OCI-LY3 (cell line): ENCODE data around the gene CHL1.

Experiments
- H2AFZ ChIP-seq: fragments of 200-600, 300-600 bp; shearing (Covaris generic); 2 replicates; pipeline ENCODE4 v1.6.0; 2014; ENCODE audit warnings: antibody characterized with exemption, low read depth, low read length
- H3K27ac ChIP-seq: fragments of 200-600, 300-600 bp; sonication (generic); 2 replicates; pipeline ENCODE4 v1.5.1; 2014; ENCODE audit warnings: mild to moderate bottlenecking, low read length, moderate library complexity, mixed read lengths
- H3K27me3 ChIP-seq: fragments of 200-600, 300-600 bp; sonication (generic); 2 replicates; pipeline ENCODE4 v1.6.1; 2014; ENCODE audit warnings: low read depth, low read length, mixed read lengths
- H3K36me3 ChIP-seq: fragments of 200-600, 300-600 bp; sonication (generic); replicated peaks from 2 replicates; pipeline ENCODE3; 2014; ENCODE audit warnings: low read depth, low read length, mixed read lengths
- H3K4me1 ChIP-seq: fragments of 300-600, 200-600 bp; sonication (generic); 2 replicates; pipeline ENCODE4 v1.6.1; 2014; ENCODE audit warnings: low read length, mixed read lengths
- H3K4me2 ChIP-seq: fragments of 200-600, 300-600 bp; sonication (generic); 2 replicates; pipeline ENCODE4 v1.6.1; 2014; ENCODE audit warnings: low read length, mixed read lengths
- H3K4me3 ChIP-seq: fragments of 300-600, 200-600 bp; sonication (generic); 2 replicates; pipeline ENCODE4 v1.5.1; 2014; ENCODE audit warnings: antibody characterized with exemption, mild to moderate bottlenecking, low read length, moderate library complexity
- H3K79me2 ChIP-seq: fragments of 300-600, 200-600 bp; shearing (Covaris generic); 2 replicates; pipeline ENCODE4 v1.6.1; 2014; ENCODE audit warnings: mild to moderate bottlenecking, low read length, mixed read lengths
- H3K9ac ChIP-seq: fragments of 300-600, 200-600 bp; shearing (Covaris generic); 2 replicates; pipeline ENCODE4 v1.6.0; 2014; ENCODE audit warnings: mild to moderate bottlenecking, low read length, moderate library complexity
- H3K9me3 ChIP-seq: fragments of 200-600, 300-600 bp; shearing (Covaris generic); 2 replicates; pipeline ENCODE4 v1.6.1; 2014; ENCODE audit warnings: low read length, mixed read lengths; ENCODE audit not compliant: insufficient read depth
- H4K20me1 ChIP-seq: fragments of 200-600, 300-600 bp; sonication (generic); 2 replicates; pipeline ENCODE4 v1.6.1; 2016; ENCODE audit warnings: low read length, mixed read lengths; ENCODE audit not compliant: insufficient read depth
- CTCF ChIP-seq: fragments of 200-600, 300-600 bp; sonication (generic); IDR thresholded peaks from 2 replicates; pipeline ENCODE4 v1.5.1; 2014; ENCODE audit warnings: antibody characterized with exemption, low read length, low read depth
- EZH2phosphoT487 ChIP-seq: fragments of 200-600 bp; shearing (Covaris generic); IDR thresholded peaks from 2 replicates; pipeline ENCODE4 v1.6.1; 2018; ENCODE audit warnings: antibody characterized with exemption, mixed run types, low read depth

CHL1 gene

GRCh38 chr3:242602-243355 lies 46.2 kb downstream of the CHL1 start:
- H3K36me3 ChIP-seq = no peaks in the 10 kb centered on the region

GRCh38 chr3:243356-243725 lies 46.8 kb downstream of the CHL1 start:
- Histone ChIP-seq H3K9me3 (no peaks in the 10 kb centered on the region), H3K4me2 (no peak overlapping the region), H4K20me1 (no peaks in the 10 kb centered on the region), H3K27me3 (no peaks in the 10 kb centered on the region), H3K4me3 (no peak overlapping the region), H2AFZ (no peak overlapping the region), H3K79me2 (no peaks in the 10 kb centered on the region), H3K36me3 (no peaks in the 10 kb centered on the region), H3K9ac (no peak overlapping the region), H3K4me1 (no peaks in the 10 kb centered on the region), H3K27ac (no peak overlapping the region)
- no peak for TF ChIP-seq CTCF
- no peak for TF ChIP-seq EZH2phosphoT487

More at GRCh38 chr3:242602-243355, 46.2 kb downstream of the CHL1 start:
- TF ChIP-seq CTCF = no peak
- no peak for TF ChIP-seq EZH2phosphoT487
- Histone ChIP-seq H3K79me2 (no peaks in the 10 kb centered on the region), H2AFZ (no peak overlapping the region), H3K9ac (no peak overlapping the region), H3K4me2 (no peak overlapping the region), H4K20me1 (no peaks in the 10 kb centered on the region), H3K9me3 (no peaks in the 10 kb centered on the region), H3K27ac (no peak overlapping the region), H3K4me3 (no peak overlapping the region), H3K27me3 (no peaks in the 10 kb centered on the region), H3K4me1 (no peaks in the 10 kb centered on the region)

GRCh38 chr3:244041-244440 lies 47.5 kb downstream of the CHL1 start:
- H3K79me2 ChIP-seq = no peaks in the 10 kb centered on the region
- no peak overlapping the region for H3K27ac ChIP-seq
- H3K9me3 ChIP-seq = no peaks in the 10 kb centered on the region
- H3K36me3 ChIP-seq = no peaks in the 10 kb centered on the region
- no peaks in the 10 kb centered on the region for H3K4me1 ChIP-seq
- TF ChIP-seq EZH2phosphoT487 (no peak), CTCF (no peak)
- H3K27me3 ChIP-seq = no peaks in the 10 kb centered on the region
- no peak overlapping the region for H3K4me3 ChIP-seq
- H3K9ac ChIP-seq = no peak overlapping the region
- no peaks in the 10 kb centered on the region for H4K20me1 ChIP-seq
- no peak overlapping the region for H2AFZ ChIP-seq
- no peak overlapping the region for H3K4me2 ChIP-seq

- Histone ChIP-seq H3K9ac (no peak overlapping the region), H3K4me3 (no peak overlapping the region), H3K36me3 (no peaks in the 10 kb centered on the region), H2AFZ (no peak overlapping the region), H3K4me1 (no peaks in the 10 kb centered on the region), H3K4me2 (no peak overlapping the region), H3K27me3 (no peaks in the 10 kb centered on the region), H4K20me1 (no peaks in the 10 kb centered on the region), H3K79me2 (no peaks in the 10 kb centered on the region), H3K9me3 (no peaks in the 10 kb centered on the region), H3K27ac (no peak overlapping the region)
- TF ChIP-seq EZH2phosphoT487 (no peak), CTCF (no peak)
These were observed 51.4 kb downstream of the CHL1 start for GRCh38 chr3:247916-248315.
